ENCODE measurements around the gene TMBIM6. TPM values are rescaled to one million over a fixed set of nuclear protein-coding genes. Genes with fewer than 3 reads are reported as not detected.

TMBIM6 gene
- total RNA-seq, 1 donor from 2014 or later = 452 TPM

GRCh38 chr12:49783917-49784676 is 42.7 kb downstream of the TMBIM6 start:
- Histone ChIP-seq H3K9ac (ENCODE audit: low read length) (no peak overlapping the region), H3K79me2 (ENCODE audit: insufficient read depth, low read length) (no peaks in the 10 kb centered on the region), H3K36me3 (ENCODE audit: insufficient read depth, low read length) (no peaks in the 10 kb centered on the region), H3K27ac (ENCODE audit: low read depth, low read length) (no peak overlapping the region), H3K4me3 (ENCODE audit: insufficient read depth, low read depth, low read length) (no peak overlapping the region), H2AFZ (ENCODE audit: low read depth, low read length) (no peak overlapping the region), H3K4me2 (ENCODE audit: low read length) (peak overlapping the region; percentile 35), H3K4me1 (ENCODE audit: insufficient read depth, low read length) (peaks cover 8% of the 10 kb centered on the region), H3K9me3 (ENCODE audit: insufficient read depth, low read depth, low read length) (no peaks in the 10 kb centered on the region), H3K27me3 (ENCODE audit: insufficient read depth, low read length) (peaks cover 6% of the 10 kb centered on the region), H4K20me1 (ENCODE audit: insufficient read depth, low read length) (no peaks in the 10 kb centered on the region)
- Mint-ChIP-seq H3K36me3 (ENCODE audit: low read depth, unreplicated experiment) (peaks cover 5% of the 10 kb centered on the region), H3K27ac (ENCODE audit: unreplicated experiment) (peak overlapping the region; percentile 38), H3K27me3 (ENCODE audit: low read depth, unreplicated experiment) (peaks cover 18% of the 10 kb centered on the region), H3K9me3 (ENCODE audit: unreplicated experiment) (peaks cover 4% of the 10 kb centered on the region), H3K4me1 (ENCODE audit: low read depth, unreplicated experiment) (peaks cover 12% of the 10 kb centered on the region), H3K4me3 (ENCODE audit: unreplicated experiment) (no peak overlapping the region)
- no peak for FAIRE-seq
- DNase-seq (ENCODE audit: low read depth) = peak; percentile 63
- TF ChIP-seq EZH2 (IDR thresholded peaks at IDR 0.05; ENCODE audit: insufficient read depth, low read length) (no peak), CTCF (IDR thresholded peaks at IDR 0.05; ENCODE audit: insufficient read depth, low read depth, low read length) (no peak)

- H3K27ac Mint-ChIP-seq (ENCODE audit: unreplicated experiment) = no peak overlapping the region
- H3K4me3 Mint-ChIP-seq (ENCODE audit: unreplicated experiment) = no peak overlapping the region
- FAIRE-seq (no peak), DNase-seq (ENCODE audit: low read depth) (peak; percentile 37)
- peaks cover 3% of the 10 kb centered on the region for H3K36me3 ChIP-seq (ENCODE audit: insufficient read depth, low read length)
- H3K9me3 Mint-ChIP-seq (ENCODE audit: unreplicated experiment) = peaks cover 2% of the 10 kb centered on the region
- TF ChIP-seq CTCF (IDR thresholded peaks at IDR 0.05; ENCODE audit: insufficient read depth, low read depth, low read length) (no peak), EZH2 (IDR thresholded peaks at IDR 0.05; ENCODE audit: insufficient read depth, low read length) (no peak)
- no peak overlapping the region for H3K4me3 ChIP-seq (ENCODE audit: insufficient read depth, low read depth, low read length)
- no peak overlapping the region for H2AFZ ChIP-seq (ENCODE audit: low read depth, low read length)
- no peak overlapping the region for H3K9ac ChIP-seq (ENCODE audit: low read length)
- peaks cover 5% of the 10 kb centered on the region for H4K20me1 ChIP-seq (ENCODE audit: insufficient read depth, low read length)
- peaks cover 8% of the 10 kb centered on the region for H3K4me1 ChIP-seq (ENCODE audit: insufficient read depth, low read length)
- H3K4me1 Mint-ChIP-seq (ENCODE audit: low read depth, unreplicated experiment) = peaks cover 12% of the 10 kb centered on the region
- peaks cover 12% of the 10 kb centered on the region for H3K27me3 Mint-ChIP-seq (ENCODE audit: low read depth, unreplicated experiment)
- H3K27me3 ChIP-seq (ENCODE audit: insufficient read depth, low read length) = peaks cover 4% of the 10 kb centered on the region
- no peaks in the 10 kb centered on the region for H3K9me3 ChIP-seq (ENCODE audit: insufficient read depth, low read depth, low read length)
- no peak overlapping the region for H3K27ac ChIP-seq (ENCODE audit: low read depth, low read length)
- peaks cover 9% of the 10 kb centered on the region for H3K36me3 Mint-ChIP-seq (ENCODE audit: low read depth, unreplicated experiment)
- no peak overlapping the region for H3K4me2 ChIP-seq (ENCODE audit: low read length)
- H3K79me2 ChIP-seq (ENCODE audit: insufficient read depth, low read length) = no peaks in the 10 kb centered on the region
These were observed 43.5 kb downstream of the TMBIM6 start for GRCh38 chr12:49784756-49785409.
